ENCODE measurements around the gene CENPC.

The CENPC gene

GRCh38 chr4:67545199-67546003, at the start of gene CENPC:
TSS of gene CENPC (minus strand) at chr4:67545503. CDS start at chr4:67545355, 148 bp downstream.
- peak; percentile 99 for DNase-seq (ENCODE audit: low read depth)
- TF ChIP-seq CTCF (IDR thresholded peaks at IDR 0.05; ENCODE audit: insufficient read depth, low read depth, low read length, missing control alignments): no peak
- peak within 1 kb of the TSS; percentile 91 for H3K4me3 ChIP-seq (ENCODE audit: low read length)

- peak; percentile 39 for DNase-seq (ENCODE audit: low read depth)
- no peak overlapping the region for H3K4me3 ChIP-seq (ENCODE audit: low read length)
- no peak for TF ChIP-seq CTCF (IDR thresholded peaks at IDR 0.05; ENCODE audit: insufficient read depth, low read depth, low read length, missing control alignments)
Observed at GRCh38 chr4:67593741-67594175, 48.5 kb upstream of the CENPC start.

GRCh38 chr4:67587156-67587555, 41.9 kb upstream of the CENPC start:
- no peak overlapping the region for H3K4me3 ChIP-seq (ENCODE audit: low read length)
- TF ChIP-seq CTCF (IDR thresholded peaks at IDR 0.05; ENCODE audit: insufficient read depth, low read depth, low read length, missing control alignments): no peak
- DNase-seq (ENCODE audit: low read depth): no peak

GRCh38 chr4:67584496-67584895, 39.2 kb upstream of the CENPC start:
- DNase-seq (ENCODE audit: low read depth): no peak
- no peak overlapping the region for H3K4me3 ChIP-seq (ENCODE audit: low read length)
- no peak for TF ChIP-seq CTCF (IDR thresholded peaks at IDR 0.05; ENCODE audit: insufficient read depth, low read depth, low read length, missing control alignments)

GRCh38 chr4:67581913-67582312, 36.6 kb upstream of the CENPC start:
- no peak for TF ChIP-seq CTCF (IDR thresholded peaks at IDR 0.05; ENCODE audit: insufficient read depth, low read depth, low read length, missing control alignments)
- no peak overlapping the region for H3K4me3 ChIP-seq (ENCODE audit: low read length)
- no peak for DNase-seq (ENCODE audit: low read depth)

GRCh38 chr4:67581208-67581857, 36.0 kb upstream of the CENPC start:
- H3K4me3 ChIP-seq (ENCODE audit: low read length): no peak overlapping the region
- DNase-seq (ENCODE audit: low read depth): no peak
- TF ChIP-seq CTCF (IDR thresholded peaks at IDR 0.05; ENCODE audit: insufficient read depth, low read depth, low read length, missing control alignments): no peak

Data from epithelial cell of esophagus (primary cell).